DMS114 treated with DMSO at 0.1 percent for 48 hours (cell line): ENCODE data around the gene SH3RF1.

Source experiments
- DNase-seq: peaks from one replicate; lab custom pipeline; 2025; ENCODE audit not compliant: unreplicated experiment; lab: John Stamatoyannopoulos, UW

Gene SH3RF1

DNA sequence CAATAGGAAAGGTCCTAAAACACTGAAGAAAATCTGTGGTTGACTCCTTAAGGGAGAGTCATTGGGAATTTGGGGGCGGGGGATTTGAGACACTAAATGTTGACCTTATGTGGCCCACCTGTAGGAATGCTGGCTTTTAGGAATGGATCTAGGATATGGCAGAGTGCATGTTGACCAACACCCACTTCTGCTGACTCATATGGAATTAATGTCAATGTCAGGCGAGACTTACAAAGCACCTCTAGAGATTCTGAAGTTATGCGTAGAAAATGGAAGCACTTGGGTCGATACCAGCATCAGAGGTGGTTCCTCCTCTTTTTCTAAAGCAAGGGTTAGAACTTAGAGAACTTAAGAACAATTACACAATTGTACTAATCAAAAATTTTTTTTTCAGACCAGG, 160.1 kb downstream of the SH3RF1 start:
- no peak for DNase-seq

DNA sequence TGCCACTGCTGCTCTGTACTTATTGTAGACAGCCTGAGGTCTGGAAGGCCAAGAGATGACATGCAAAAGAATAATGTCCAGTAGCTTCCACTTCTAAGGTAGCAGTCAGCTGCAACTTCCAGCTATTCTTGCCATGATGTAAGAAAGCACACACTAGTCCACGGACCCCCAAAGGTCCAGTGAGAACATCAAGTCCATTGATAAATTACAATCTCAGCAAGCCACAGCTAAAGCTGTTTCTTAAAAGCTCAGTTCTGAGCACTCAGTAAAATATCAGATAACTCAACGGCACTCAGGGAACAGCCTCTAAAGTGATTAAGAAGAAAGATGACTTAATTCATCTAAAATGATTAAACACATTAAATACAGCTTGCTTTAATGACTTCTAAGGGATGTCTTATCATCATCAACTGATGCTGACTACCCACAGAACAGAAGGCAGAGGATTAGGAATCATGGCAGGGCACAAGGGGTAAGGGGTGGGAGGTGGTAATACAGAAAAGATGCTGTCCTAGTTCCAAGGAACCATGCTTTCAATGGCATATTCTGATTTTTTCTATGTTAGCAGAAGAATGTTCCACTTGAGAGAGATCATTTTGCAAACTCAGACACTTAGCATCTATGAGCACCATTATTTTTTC, 161.6 kb downstream of the SH3RF1 start:
- DNase-seq, result no peak

DNA sequence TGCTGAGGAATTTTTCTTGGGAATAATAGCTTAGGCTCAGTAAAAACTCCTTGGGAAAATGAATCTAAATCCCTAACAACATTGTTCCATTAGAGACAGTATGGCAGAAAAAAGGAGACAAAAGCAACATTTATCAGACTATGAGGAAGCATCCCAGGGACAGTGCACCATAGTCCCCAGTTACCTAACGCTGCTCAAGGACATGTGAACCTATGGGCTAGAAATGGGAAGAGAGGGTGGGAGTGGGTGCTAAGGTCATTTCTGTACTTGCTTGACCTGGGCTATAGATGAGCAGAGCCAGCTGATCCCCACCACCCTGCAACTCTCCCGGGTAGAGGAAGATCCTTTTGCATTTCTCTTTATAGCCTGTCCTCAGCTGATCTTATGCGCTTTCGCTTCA, 162.5 kb downstream of the SH3RF1 start:
- no peak for DNase-seq

- DNase-seq, result no peak
These were observed 163.2 kb downstream of the SH3RF1 start for GRCh38 chr4:169107528-169107927.

DNA sequence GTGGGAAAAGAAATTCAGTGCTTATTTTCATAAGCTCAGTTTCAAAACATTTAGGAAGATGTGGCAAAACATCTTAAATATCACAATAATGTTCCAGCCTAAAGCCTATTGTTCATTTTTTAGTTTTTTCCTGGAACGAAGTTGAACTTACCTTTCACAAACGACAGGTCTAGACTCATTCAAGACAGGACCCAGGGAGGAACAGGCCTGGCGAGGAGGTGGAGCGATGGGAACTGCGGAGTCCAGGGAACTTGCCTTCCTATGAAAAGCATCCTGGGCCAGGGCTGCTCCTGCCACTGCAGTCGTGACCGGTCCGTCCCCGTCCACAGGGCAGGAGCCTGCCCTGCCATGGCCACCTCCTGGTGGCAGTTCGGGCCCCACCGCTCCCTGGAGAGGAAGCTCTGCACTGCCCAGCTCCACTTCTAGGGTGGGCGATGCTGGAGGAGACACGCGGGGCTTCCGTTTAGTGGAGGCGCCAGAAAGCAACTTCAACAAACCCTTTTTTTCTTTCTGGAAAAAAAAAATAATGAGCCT, 164.0 kb downstream of the SH3RF1 start:
- DNase-seq, result no peak

DNA sequence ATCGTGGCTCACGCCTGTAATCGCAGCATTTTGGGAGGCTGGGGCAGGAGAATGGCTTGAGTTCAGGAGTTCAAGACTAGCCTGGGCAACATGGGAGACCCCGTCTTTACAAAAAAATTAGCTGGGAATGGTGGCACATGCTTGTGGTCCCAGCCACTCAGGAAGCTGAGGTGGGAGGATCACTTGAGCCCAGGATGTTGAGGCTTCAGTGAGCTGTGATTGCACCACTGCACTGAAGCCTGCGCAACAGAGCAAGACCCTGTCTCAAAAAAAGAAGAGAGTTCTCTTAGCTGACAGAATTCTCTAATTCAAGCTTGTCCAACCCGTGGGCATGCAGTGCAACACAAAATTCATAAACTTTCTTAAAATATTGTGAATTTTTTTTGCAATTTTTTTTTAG, 165.1 kb downstream of the SH3RF1 start:
- DNase-seq, result no peak

GRCh38 chr4:169103966-169104412, 166.8 kb downstream of the SH3RF1 start:
- DNase-seq, result no peak

DNA sequence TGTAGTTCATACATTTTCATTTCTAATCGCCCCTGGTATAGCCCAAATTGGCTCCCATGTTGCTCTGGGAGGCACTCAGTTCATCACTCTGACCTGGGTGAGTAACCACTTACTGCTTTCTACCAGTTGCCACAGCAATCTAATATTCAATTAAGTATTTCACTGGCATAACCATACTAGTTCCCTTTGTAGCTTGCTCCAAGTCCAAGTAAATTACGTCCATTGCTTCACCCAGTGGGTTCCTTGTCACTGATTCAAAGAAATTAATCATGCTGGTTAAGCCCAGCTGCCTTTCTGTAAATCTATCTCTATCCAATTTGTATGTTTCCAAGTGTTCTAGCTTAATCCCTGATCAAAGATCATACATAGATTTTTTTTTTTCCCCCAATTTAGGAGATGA, 168.7 kb downstream of the SH3RF1 start:
- DNase-seq, result no peak

DNA sequence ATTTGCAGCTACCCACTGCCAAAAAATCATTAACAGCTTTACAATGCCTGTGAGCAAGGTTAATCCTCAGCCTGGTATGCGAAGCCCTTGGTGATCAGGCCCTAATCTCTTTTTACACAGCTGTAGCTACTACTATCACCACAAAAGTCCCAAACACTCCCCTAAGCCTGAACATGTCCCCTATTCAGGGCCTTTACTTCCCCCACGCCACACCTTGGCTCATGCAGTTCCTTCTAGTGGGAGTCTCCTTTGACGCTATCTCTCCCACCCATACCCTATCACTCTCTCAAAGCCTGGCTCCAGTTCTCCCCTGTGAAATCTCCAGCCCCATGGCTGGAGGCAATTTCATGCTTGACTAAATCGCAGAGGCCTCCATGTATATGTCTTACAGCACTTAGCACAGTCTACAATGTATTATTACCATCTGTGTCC, 170.1 kb downstream of the SH3RF1 start:
- no peak for DNase-seq

- no peak for DNase-seq
These were observed 171.0 kb downstream of the SH3RF1 start for GRCh38 chr4:169099771-169100180.

- DNase-seq, result no peak
These were observed 171.6 kb downstream of the SH3RF1 start for GRCh38 chr4:169098969-169099690.

GRCh38 chr4:169098532-169098931, 172.2 kb downstream of the SH3RF1 start:
- DNase-seq, result no peak

GRCh38 chr4:169098054-169098497, 172.7 kb downstream of the SH3RF1 start:
- DNase-seq, result no peak

DNA sequence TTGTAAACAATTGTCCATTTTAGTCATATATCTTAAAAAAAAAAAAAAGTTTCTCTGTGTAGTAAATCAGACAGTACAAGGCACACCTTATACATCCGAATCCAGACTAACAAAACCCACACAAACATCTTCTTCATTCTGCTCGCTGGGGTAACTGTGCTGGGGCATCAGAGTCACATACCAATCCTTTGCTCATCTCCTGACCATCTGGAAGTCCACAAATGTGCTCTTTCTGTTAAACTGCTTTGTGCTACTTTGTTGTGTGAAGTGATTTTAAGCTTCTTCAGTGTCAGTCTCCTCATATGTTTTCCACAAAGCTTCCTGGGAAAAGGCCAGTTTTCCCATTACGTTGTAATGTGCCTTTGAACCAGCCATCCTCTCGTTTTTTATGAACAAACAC, 174.5 kb downstream of the SH3RF1 start:
- no peak for DNase-seq

DNA sequence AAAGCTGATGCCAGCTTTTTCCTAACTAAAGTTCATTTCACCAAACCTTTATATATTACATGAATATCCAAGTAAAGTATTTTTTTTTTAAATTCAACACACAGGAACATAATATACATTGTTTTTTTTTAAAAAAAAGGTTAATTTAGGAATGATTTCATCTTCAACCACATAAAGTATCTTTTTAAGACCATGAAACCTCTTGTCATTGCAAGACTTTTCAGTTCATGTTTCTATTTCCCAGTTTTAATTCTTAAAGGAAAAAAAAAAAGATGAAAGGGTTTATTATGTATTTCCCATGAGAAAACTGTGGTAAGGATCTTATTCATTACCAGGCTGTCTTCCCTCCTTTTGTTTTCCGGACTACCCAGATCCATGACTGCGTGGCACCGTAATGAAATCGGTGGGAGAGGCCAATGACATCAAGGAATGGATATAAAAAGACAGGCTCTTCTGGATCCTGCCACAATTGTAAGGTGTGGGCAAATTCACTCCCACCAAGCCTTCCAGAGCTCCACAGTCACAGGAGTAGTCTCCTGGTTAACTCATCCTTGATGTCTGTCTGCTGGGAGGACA, 176.0 kb downstream of the SH3RF1 start:
- no peak for DNase-seq

- no peak for DNase-seq
These were observed 177.8 kb downstream of the SH3RF1 start for GRCh38 chr4:169092889-169093522.

GRCh38 chr4:169090484-169091215, 180.1 kb downstream of the SH3RF1 start:
- no peak for DNase-seq

- DNase-seq, result no peak
These were observed 181.8 kb downstream of the SH3RF1 start for GRCh38 chr4:169089004-169089403.

- DNase-seq, result no peak
These were observed 185.8 kb downstream of the SH3RF1 start for GRCh38 chr4:169084954-169085353.

GRCh38 chr4:169080981-169081380, 189.8 kb downstream of the SH3RF1 start:
- no peak for DNase-seq
